MM.1S (cell line): ENCODE measurements around the gene PCDH19.

Source experiments
- DNase-seq: peaks from one replicate; pipeline ENCODE4 v3.0.0-alpha.2; 2015
- H2AFZ ChIP-seq: fragments of 300-600 bp; sonication (generic); 2 replicates; pipeline ENCODE4 v1.6.0; 2016; ENCODE audit warnings: antibody characterized with exemption, low read length
- H3F3A ChIP-seq: fragments of 300-600 bp; sonication (generic); 2 replicates; pipeline ENCODE4 v1.6.1; 2016; ENCODE audit warnings: mild to moderate bottlenecking, antibody characterized with exemption, low read length, moderate library complexity, mixed read lengths; ENCODE audit not compliant: insufficient read depth
- H3K27ac ChIP-seq: fragments of 300-600 bp; sonication (generic); 2 replicates; pipeline ENCODE4 v1.5.1; 2016; ENCODE audit warnings: mild to moderate bottlenecking, low read length
- H3K27me3 ChIP-seq: fragments of 300-600 bp; sonication (generic); replicated peaks from 2 replicates; pipeline ENCODE4 v1.6.0; 2016; ENCODE audit warnings: low read length; ENCODE audit not compliant: insufficient read depth
- H3K36me3 ChIP-seq: fragments of 300-600 bp; sonication (generic); replicated peaks from 2 replicates; pipeline ENCODE4 v1.6.1; 2016; ENCODE audit warnings: mild to moderate bottlenecking, low read length, mixed read lengths; ENCODE audit not compliant: insufficient read depth
- H3K4me1 ChIP-seq: fragments of 300-600 bp; sonication (generic); 2 replicates; pipeline ENCODE4 v1.6.1; 2016; ENCODE audit warnings: low read length, mixed read lengths
- H3K4me2 ChIP-seq: fragments of 300-600 bp; sonication (generic); 2 replicates; pipeline ENCODE4 v1.6.0; 2016; ENCODE audit warnings: low read depth, low read length
- H3K4me3 ChIP-seq: fragments of 300-600 bp; sonication (generic); 2 replicates; pipeline ENCODE4 v1.5.1; 2016; ENCODE audit warnings: low read length, mixed read lengths
- H3K79me2 ChIP-seq: fragments of 300-600 bp; sonication (generic); 2 replicates; pipeline ENCODE4 v1.6.1; 2016; ENCODE audit warnings: mixed run types, low read length, mixed read lengths
- H3K9ac ChIP-seq: fragments of 300-600 bp; sonication (generic); 2 replicates; pipeline ENCODE4 v1.6.1; 2016; ENCODE audit warnings: low read length, mixed read lengths
- H3K9me2 ChIP-seq: fragments of 300-600 bp; sonication (generic); replicated peaks from 2 replicates; pipeline ENCODE4 v1.6.1; 2016; ENCODE audit warnings: mild to moderate bottlenecking, low read length, mixed read lengths; ENCODE audit not compliant: insufficient read depth
- H3K9me3 ChIP-seq: fragments of 300-600 bp; sonication (generic); replicated peaks from 2 replicates; pipeline ENCODE4 v1.6.1; 2016; ENCODE audit warnings: mild to moderate bottlenecking, low read length, mixed read lengths; ENCODE audit not compliant: insufficient read depth
- H4K20me1 ChIP-seq: fragments of 300-600 bp; sonication (generic); 2 replicates; pipeline ENCODE4 v1.6.1; 2016; ENCODE audit warnings: mild to moderate bottlenecking, low read length, moderate library complexity, mixed read lengths; ENCODE audit not compliant: insufficient read depth
- CTCF ChIP-seq: fragments of 300-600 bp; sonication (generic); IDR thresholded peaks from 2 replicates; pipeline ENCODE4 v1.5.1; 2016; ENCODE audit warnings: antibody characterized with exemption, low read length, mixed read lengths
- EZH2 ChIP-seq: fragments of 300-600 bp; sonication (generic); optimal IDR thresholded peaks from 2 replicates; pipeline ENCODE3; 2017; ENCODE audit warnings: low read depth, mild to moderate bottlenecking, antibody characterized with exemption, low read length, mixed read lengths
- EZH2phosphoT487 ChIP-seq: fragments of 300-600 bp; sonication (generic); IDR thresholded peaks from 2 replicates; pipeline ENCODE4 v1.6.1; 2018; ENCODE audit warnings: antibody characterized with exemption, low read length

Gene PCDH19

DNA sequence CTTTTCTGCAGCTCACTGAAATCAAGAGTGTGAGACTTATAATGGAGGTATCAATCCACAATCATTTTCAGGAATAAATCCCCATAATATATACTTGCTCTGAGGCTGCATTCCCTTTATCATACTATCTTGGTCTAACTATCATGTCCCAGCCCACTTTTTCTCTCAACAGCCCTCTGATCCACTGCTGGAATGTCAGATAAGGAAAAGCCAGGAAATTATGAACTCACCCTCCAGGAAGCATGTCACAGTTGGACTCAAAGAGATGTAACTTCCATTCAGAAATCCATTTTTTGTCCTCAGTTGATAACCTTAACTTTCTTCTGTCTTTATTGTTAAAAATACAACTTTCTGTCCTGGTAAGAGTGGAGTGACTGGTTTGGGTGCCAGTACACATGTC is 144.9 kb downstream of the PCDH19 start:
- Histone ChIP-seq H3K36me3 (no peaks in the 10 kb centered on the region), H4K20me1 (no peaks in the 10 kb centered on the region), H3K79me2 (no peaks in the 10 kb centered on the region), H3K4me2 (no peak overlapping the region), H3K27ac (no peak overlapping the region), H3K27me3 (no peaks in the 10 kb centered on the region), H3K4me3 (no peak overlapping the region), H3K9me3 (no peaks in the 10 kb centered on the region), H3K4me1 (no peaks in the 10 kb centered on the region), H3F3A (no peaks in the 10 kb centered on the region), H2AFZ (no peak overlapping the region), H3K9me2 (no peaks in the 10 kb centered on the region), H3K9ac (no peak overlapping the region)
- no peak for TF ChIP-seq EZH2
- no peak for TF ChIP-seq EZH2phosphoT487
- no peak for TF ChIP-seq CTCF
- DNase-seq, result no peak

DNA sequence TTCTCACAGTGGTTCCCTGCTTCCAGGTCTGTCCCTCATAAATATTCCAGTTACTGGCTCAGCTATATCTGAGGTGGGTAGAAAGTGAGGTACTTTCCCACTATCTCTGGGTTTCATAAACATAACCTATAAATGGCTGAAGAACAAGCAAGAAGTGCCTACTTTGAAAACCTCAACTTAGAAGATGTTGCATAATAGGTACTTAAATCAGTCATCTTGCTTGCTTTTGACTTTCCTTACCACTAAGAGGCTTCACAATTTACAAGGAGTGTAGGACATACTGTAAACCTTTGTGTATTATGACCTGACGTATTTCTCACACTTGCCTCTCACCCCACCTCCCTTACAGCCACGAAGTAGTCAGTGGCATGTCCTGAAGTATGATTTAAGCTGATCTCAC is 145.9 kb downstream of the PCDH19 start:
- no peaks in the 10 kb centered on the region for H3K27me3 ChIP-seq
- no peaks in the 10 kb centered on the region for H3F3A ChIP-seq
- H2AFZ ChIP-seq, result no peak overlapping the region
- H3K9ac ChIP-seq, result no peak overlapping the region
- H3K9me2 ChIP-seq, result no peaks in the 10 kb centered on the region
- no peak overlapping the region for H3K4me2 ChIP-seq
- peak; percentile 13 for DNase-seq
- no peak overlapping the region for H3K27ac ChIP-seq
- H3K36me3 ChIP-seq, result no peaks in the 10 kb centered on the region
- no peak overlapping the region for H3K4me3 ChIP-seq
- TF ChIP-seq EZH2 (no peak), EZH2phosphoT487 (no peak), CTCF (no peak)
- no peaks in the 10 kb centered on the region for H3K9me3 ChIP-seq
- no peaks in the 10 kb centered on the region for H3K79me2 ChIP-seq
- no peaks in the 10 kb centered on the region for H3K4me1 ChIP-seq
- H4K20me1 ChIP-seq, result no peaks in the 10 kb centered on the region

DNA sequence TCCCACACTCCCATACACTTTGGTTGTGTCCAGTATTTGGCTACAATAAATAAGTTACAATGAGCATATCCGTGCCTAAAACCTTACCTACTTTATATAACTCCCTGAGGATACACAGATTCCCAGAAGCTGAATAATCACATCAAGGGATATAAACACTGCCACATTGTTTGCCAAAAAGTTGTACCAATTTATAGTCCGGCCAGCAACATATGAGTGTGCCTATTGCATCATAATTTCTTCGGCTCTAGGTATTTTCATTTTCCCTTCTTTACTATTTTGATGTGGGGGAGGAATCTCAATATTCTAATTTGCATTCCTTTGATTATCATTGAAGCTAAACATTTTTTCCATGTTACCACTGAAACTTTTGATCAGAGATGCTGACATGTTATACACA is 146.4 kb downstream of the PCDH19 start:
- no peak for TF ChIP-seq EZH2phosphoT487
- TF ChIP-seq CTCF, result no peak
- TF ChIP-seq EZH2, result no peak
- no peaks in the 10 kb centered on the region for H3K4me1 ChIP-seq
- H3K4me2 ChIP-seq, result no peak overlapping the region
- DNase-seq, result no peak
- H4K20me1 ChIP-seq, result no peaks in the 10 kb centered on the region
- no peak overlapping the region for H3K4me3 ChIP-seq
- no peaks in the 10 kb centered on the region for H3K79me2 ChIP-seq
- H2AFZ ChIP-seq, result no peak overlapping the region
- no peaks in the 10 kb centered on the region for H3K9me3 ChIP-seq
- H3K9ac ChIP-seq, result no peak overlapping the region
- no peak overlapping the region for H3K27ac ChIP-seq
- H3K36me3 ChIP-seq, result no peaks in the 10 kb centered on the region
- no peaks in the 10 kb centered on the region for H3K27me3 ChIP-seq
- H3K9me2 ChIP-seq, result no peaks in the 10 kb centered on the region
- no peaks in the 10 kb centered on the region for H3F3A ChIP-seq
